HG02885 (cell line): ENCODE data around the gene ALDH18A1.

ENCODE experiments used
- ATAC-seq: cut with Tn5 transposase; IDR thresholded peaks from one replicate; pipeline ENCODE4 v1.9.1; 2021; ENCODE audit warnings: mild to moderate bottlenecking; ENCODE audit not compliant: unreplicated experiment, poor library complexity

The ALDH18A1 gene

GRCh38 chr10:95597788-95598187 is 58.7 kb downstream of the ALDH18A1 start:
- no peak for ATAC-seq

DNA sequence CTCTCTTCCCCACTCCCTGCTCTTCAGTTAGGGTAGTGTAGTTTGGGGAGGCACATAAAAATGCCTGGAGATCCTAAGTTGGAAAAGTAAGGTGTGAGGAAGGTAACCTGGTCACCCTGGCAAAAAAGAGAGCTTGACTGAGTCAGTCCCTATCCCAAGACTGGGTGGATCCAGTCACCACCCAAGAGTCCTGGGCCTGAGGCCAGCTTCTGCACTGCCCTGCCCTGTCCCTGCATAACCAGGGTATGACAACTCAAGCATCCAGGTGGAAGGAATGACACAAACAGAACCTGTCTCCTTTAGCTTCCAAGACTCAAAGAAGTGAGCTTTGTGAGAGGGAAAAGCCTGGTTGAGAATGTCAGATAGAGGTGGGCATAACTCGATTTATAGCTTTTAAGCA is 68.5 kb downstream of the ALDH18A1 start:
- no peak for ATAC-seq

DNA sequence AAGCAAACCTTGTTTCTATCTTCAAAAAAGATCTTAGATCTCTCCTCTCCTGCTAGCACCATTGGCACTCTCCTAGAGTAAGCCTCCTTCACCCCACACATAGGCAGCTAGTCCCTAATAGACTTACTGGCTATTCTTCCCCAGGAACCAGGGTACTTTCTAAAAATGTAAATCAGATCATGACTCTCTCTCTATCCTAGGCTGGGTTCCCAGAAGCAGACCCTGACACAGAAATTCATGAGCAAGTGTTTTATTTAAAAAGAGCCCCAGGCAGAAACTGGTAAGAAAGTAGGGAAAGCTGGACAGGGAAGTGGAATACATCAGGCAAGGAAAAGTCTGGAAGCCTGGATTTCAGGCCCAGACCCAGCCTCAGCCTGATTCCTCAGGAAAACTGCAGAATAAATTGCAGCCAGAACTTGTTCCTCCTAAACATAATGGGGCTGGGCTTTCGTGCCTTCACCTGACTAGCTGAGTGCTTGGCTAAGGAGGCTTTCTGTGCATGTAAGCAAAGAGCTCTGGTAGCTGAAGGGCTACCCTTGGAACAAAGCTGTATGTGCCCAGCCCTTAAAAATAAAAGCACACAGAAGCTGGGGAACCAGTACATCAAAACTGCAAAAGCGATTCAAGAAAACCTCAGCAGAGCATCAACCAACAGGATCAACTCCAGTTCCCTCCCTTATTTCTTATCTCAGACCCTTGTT is 76.5 kb downstream of the ALDH18A1 start:
- no peak for ATAC-seq

- no peak for ATAC-seq
These were observed 77.2 kb downstream of the ALDH18A1 start for GRCh38 chr10:95579292-95579691.

- ATAC-seq: no peak
These were observed 77.9 kb downstream of the ALDH18A1 start for GRCh38 chr10:95578619-95579018.

- ATAC-seq: no peak
These were observed 81.7 kb downstream of the ALDH18A1 start for GRCh38 chr10:95574649-95575365.

DNA sequence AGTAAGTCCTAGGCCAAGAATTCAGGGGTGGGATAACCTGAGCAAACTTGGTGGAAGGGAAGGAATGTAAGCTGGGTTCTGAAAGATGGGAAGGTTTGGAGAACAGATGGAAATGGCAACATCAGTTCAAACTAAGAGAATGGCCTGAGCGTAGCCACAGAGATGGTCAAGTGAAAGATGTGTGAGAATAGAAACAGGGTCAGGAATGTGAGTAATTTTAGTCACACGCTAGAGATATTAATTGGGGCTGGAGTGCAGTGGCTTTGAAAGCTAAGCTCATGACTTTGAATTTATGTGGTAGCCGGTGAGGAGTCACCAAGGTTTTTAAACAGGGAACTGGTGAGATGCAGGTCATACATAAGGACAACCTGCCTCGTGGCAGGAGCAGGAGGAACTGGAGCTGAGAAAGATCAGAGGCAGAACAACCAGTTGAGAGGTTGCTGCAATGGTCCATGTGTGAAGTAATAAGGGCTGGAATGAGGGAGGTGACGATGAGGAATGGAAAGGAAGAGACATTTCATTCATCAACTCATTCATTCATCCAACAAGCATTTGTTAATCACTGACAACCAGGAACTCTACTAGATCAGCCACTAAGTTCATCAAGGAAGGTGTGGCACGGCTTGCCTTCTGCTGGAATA is 82.4 kb downstream of the ALDH18A1 start:
- ATAC-seq: no peak

GRCh38 chr10:95573527-95573926 is 83.0 kb downstream of the ALDH18A1 start:
- ATAC-seq: no peak

- ATAC-seq: no peak
These were observed 84.2 kb downstream of the ALDH18A1 start for GRCh38 chr10:95572131-95572820.

GRCh38 chr10:95571390-95571789 is 85.1 kb downstream of the ALDH18A1 start:
- ATAC-seq: no peak

DNA sequence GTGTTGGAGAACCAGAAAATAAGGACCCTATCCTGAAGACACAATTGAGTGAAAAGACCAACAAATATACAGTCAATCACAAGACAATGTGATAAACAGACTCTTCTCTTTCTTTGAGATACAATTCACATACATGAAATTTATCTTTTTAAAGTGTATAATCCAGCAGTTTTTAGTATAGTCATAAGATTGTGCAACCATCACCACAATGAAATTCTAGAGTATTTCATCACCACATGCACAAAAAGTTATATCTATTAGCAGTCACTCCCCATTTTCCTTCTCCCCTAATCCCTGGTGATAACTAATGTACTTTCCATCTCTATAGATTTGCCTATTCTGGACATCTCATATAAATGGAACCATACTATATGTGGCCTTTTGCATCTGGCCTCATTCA is 87.1 kb downstream of the ALDH18A1 start:
- ATAC-seq: no peak

DNA sequence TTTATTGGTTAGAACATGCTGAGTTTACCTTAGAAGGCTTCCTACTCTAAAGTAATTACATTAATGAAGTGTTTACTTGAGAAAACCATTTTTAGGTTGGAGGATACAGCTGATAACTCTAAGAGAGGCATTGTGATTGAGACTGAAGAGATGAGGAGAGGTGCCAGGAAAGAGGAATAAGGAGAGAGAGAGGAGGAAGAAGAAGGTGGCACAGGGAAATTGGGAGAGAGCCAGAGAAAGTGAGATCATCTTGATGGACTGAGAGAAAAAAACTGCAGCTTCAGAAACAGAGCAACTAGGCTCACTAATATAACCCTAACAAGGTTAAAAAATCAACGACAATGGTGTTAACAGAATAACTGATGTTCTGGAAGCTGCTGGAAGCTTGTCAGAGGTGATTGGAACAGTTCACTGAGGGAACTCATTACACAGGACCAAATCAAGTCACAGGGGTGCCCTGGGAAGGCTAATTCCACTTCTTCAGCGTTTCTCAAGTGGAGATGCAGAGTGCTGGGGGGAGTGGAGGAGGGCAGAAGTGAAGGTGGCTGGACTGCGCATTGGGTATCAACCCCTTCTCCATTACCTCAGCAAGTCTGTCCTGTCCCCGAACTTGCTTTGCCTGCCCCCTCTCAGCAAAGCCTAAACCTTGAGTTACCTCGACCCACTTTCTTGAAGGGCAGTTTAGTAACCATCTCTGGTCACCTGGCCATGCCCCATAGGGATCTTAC is 88.4 kb downstream of the ALDH18A1 start:
- ATAC-seq: no peak

GRCh38 chr10:95566136-95566535 is 90.4 kb downstream of the ALDH18A1 start:
- ATAC-seq: no peak

GRCh38 chr10:95565336-95565735 is 91.2 kb downstream of the ALDH18A1 start:
- no peak for ATAC-seq

DNA sequence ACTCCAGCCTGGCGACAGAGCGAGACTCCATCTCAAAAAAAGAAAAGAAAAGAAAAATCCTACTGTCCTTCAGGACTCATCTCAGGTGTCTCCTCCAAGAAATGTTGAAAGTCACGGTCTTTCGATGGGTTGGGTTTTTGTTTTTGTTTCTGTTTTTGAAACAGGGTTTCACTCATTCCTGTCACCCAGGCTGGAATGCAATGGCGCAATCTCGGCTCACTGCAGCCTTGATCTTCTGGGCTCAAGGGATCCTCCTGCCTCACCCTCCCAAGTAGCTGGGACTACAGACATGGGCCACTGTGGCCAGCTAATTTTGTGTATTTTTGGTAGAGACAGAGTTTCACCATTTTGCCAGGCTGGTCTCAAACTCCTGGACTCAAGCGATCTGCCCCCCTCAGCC is 92.2 kb downstream of the ALDH18A1 start:
- no peak for ATAC-seq

GRCh38 chr10:95562341-95562965 is 94.1 kb downstream of the ALDH18A1 start:
- no peak for ATAC-seq

GRCh38 chr10:95561864-95562177 is 94.7 kb downstream of the ALDH18A1 start:
- no peak for ATAC-seq

GRCh38 chr10:95561177-95561863 is 95.2 kb downstream of the ALDH18A1 start, which contains the start of gene SORBS1:
Gene SORBS1 (minus strand): TSS chr10:95561371. CDS start chr10:95441135, 120,236 bp downstream.
- ATAC-seq: peak; percentile 99
